ENCODE measurements around the gene LRRC71. TPM values are rescaled to one million over a fixed set of nuclear protein-coding genes. Genes with fewer than 3 reads are reported as not detected.

The LRRC71 gene
- total and polyA plus RNA-seq, 2 of the 4 experiments (the other 2 are of a cell fraction) = 0.50 TPM; not detected in 1

DNA sequence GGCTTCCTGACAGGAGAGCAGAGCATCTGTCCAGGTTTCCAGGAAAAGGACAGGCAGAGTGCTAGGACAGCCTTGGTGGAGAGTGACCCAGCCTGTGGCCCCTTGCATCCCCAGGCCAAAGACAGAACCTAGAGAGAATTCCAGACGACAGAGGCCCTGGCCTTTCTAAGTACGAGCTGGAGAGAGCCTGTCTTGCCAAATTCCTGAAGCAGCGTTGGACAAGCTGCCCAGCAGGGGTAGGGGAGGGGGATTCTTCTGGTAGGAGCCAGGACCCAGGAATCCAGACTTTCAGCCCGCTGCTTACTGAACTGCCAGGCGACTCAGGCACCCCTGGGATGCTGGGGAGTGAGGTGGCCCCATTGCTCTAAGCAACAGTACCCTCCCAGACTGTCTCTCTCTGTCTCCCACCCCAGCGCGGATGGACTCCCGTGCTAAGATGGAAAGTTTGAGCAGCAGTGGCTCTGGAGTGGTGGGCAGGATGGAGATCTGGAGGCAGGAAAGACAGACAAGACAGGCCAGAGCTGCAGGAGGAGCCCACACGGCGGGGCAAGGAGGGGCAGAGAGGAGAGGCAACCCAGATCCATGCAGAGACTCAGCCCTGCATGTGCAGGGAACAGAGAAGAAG, 35.8 kb upstream of the LRRC71 start:
- H3K56ac ChIP-seq (ENCODE audit: extremely low read depth, insufficient read depth, low read length) = no peak overlapping the region
- no peak overlapping the region for H2BK15ac ChIP-seq (ENCODE audit: low read depth, low read length)
- H3K36me3 ChIP-seq (ENCODE audit: control insufficient read depth, insufficient read depth, low read length) = no peaks in the 10 kb centered on the region
- H2AFZ ChIP-seq (replicated peaks; ENCODE audit: low read length, poor library complexity) = no peak overlapping the region
- no peaks in the 10 kb centered on the region for H3K79me1 ChIP-seq (ENCODE audit: low read depth in 1 of 2, low read length in 2 of 2)
- DNase-seq (no peak), ATAC-seq (ENCODE audit: low read depth) (no peak; the same call in 1 of the 2 replicates)
- no peak overlapping the region for H3K18ac ChIP-seq (ENCODE audit: low read depth, low read length)
- intact Hi-C loops (cut with micrococcal nuclease) = no loop called here
- H3K4me1 ChIP-seq (ENCODE audit: control insufficient read depth, insufficient read depth, low read length) = no peaks in the 10 kb centered on the region
- TF ChIP-seq, protein P1, sequence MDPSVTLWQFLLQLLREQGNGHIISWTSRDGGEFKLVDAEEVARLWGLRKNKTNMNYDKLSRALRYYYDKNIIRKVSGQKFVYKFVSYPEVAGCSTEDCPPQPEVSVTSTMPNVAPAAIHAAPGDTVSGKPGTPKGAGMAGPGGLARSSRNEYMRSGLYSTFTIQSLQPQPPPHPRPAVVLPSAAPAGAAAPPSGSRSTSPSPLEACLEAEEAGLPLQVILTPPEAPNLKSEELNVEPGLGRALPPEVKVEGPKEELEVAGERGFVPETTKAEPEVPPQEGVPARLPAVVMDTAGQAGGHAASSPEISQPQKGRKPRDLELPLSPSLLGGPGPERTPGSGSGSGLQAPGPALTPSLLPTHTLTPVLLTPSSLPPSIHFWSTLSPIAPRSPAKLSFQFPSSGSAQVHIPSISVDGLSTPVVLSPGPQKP (IDR thresholded peaks at IDR 0.05; ENCODE audit: borderline replicate concordance, low read depth, low read length) = no peak
- no peak overlapping the region for H3K9ac ChIP-seq (ENCODE audit: low read depth, low read length)
- H2AK9ac ChIP-seq (replicated peaks; ENCODE audit: low read depth, low read length, poor library complexity) = no peak overlapping the region
- no peak overlapping the region for H4K5ac ChIP-seq (ENCODE audit: low read depth, low read length)
- H2AK5ac ChIP-seq (ENCODE audit: low read depth, low read length) = no peak overlapping the region; the same call in 1 of the 2 replicates
- POLR2A ChIA-PET (ENCODE audit: unreplicated experiment) = no interaction called here
- no peak overlapping the region for H2BK120ac ChIP-seq (ENCODE audit: low read depth, low read length)
- no peak overlapping the region for H3K4me3 ChIP-seq (ENCODE audit: insufficient read depth, low read depth, low read length)
- H3K27me3 ChIP-seq (ENCODE audit: control insufficient read depth, insufficient read depth, low read length) = peaks cover 89% of the 10 kb centered on the region
- H3K9me1 ChIP-seq (ENCODE audit: insufficient read depth, low read length) = no peaks in the 10 kb centered on the region
- H4K20me1 ChIP-seq (ENCODE audit: insufficient read depth, low read length) = no peaks in the 10 kb centered on the region; the same call in 1 of the 2 replicates
- H2BK20ac ChIP-seq (ENCODE audit: low read depth, low read length) = no peak overlapping the region
- H3K4me2 ChIP-seq (ENCODE audit: low read depth, low read length) = no peak overlapping the region
- H3K14ac ChIP-seq (replicated peaks; ENCODE audit: low read depth, low read length) = no peak overlapping the region
- H3K9me3 ChIP-seq (ENCODE audit: control insufficient read depth, insufficient read depth, low read length) = no peaks in the 10 kb centered on the region
- H3K4ac ChIP-seq (ENCODE audit: low read depth, low read length) = no peak overlapping the region
- in situ Hi-C loops (cut with MboI; ENCODE audit: low sequenced_read_pairs) = loop anchor here (10.0 kb wide), 1 partner anchor 190 kb away; no protein-coding TSS in a partner anchor
- BruUV-seq (replicated peaks) = no TSS peak
- dilution Hi-C loops (cut with HindIII; ENCODE audit: low sequenced_read_pairs, unreplicated experiment) = no loop called here
- H3K23ac ChIP-seq (ENCODE audit: low read depth, low read length) = no peak overlapping the region
- H2BK5ac ChIP-seq (ENCODE audit: low read depth, low read length, poor library complexity, severe bottlenecking) = no peak overlapping the region
- H4K8ac ChIP-seq (ENCODE audit: low read depth in 2 of 2, low read length in 2 of 2) = no peak overlapping the region
- 10% methylated on average over 2 of the region's 10 CpGs; no CpG with 5 or more reads in 1 of the 2 experiments for WGBS, 2 experiments (ENCODE audit: extremely low coverage in 2 of 2, insufficient read length in 1 of 2)
- no peak overlapping the region for H4K91ac ChIP-seq (ENCODE audit: insufficient read depth, low read depth, low read length)
- CTCF ChIA-PET = interaction anchor here (1.1 to 1.4 kb wide), 2 partner anchors 35 to 47 kb away, joined by 3 to 4 read pairs; partner anchors contain the start of gene LRRC71
- H3K27ac ChIP-seq (ENCODE audit: insufficient read depth, low read length) = no peak overlapping the region

All from IMR-90 (cell line).